Endothelial cell of umbilical vein (primary cell): ENCODE measurements around the gene SYNE1. TPM values are rescaled to one million over a fixed set of nuclear protein-coding genes. Genes with fewer than 3 reads are reported as not detected.

Source experiments
- BruUV-seq: library from RNA; stranded (reverse); fragments of 400-500 nt; replicated peaks from 2 replicates; lab custom pipeline; 2021; lab: Mats Ljungman, UMichigan
- CTCF ChIA-PET: fragments of 300-600, 350-600 bp; sonication (Branson Sonifier 250); formaldehyde crosslinking; loops from one replicate; lab custom pipeline; 2021; ENCODE audit warnings: antibody characterized with exemption, inconsistent platforms; lab: Charles Lee
- POLR2A ChIA-PET: fragments of 300-600, 350-600 bp; sonication (Branson Sonifier 250); formaldehyde crosslinking; loops from one replicate; lab custom pipeline; 2021; ENCODE audit warnings: antibody characterized with exemption, inconsistent platforms; lab: Charles Lee
- DNase-seq: peaks from one replicate; pipeline ENCODE4 v3.0.0-alpha.2; 2011; ENCODE audit warnings: low read depth, low spot score
- FAIRE-seq: peaks from 2 replicates; lab custom pipeline; 2011; peaks lifted over from hg19 to GRCh38; lab: Jason Lieb, UNC
- H2AFZ ChIP-seq: 2 replicates; pipeline ENCODE4 v1.6.0; 2012; ENCODE audit warnings: low read depth, low read length, control low read depth, inconsistent platforms
- H3K27ac ChIP-seq: 2 replicates; pipeline ENCODE4 v1.5.1; 2011; ENCODE audit warnings: low read depth, mild to moderate bottlenecking, control low read depth, low read length, moderate library complexity; ENCODE audit not compliant: insufficient read depth
- H3K27me3 ChIP-seq, 2 experiments: 2 replicates each; pipeline versions ENCODE4 v1.6.0 to v1.6.1; 2011; ENCODE audit warnings: low read length in 2 of 2, mixed read lengths in 1 of 2; ENCODE audit not compliant: control insufficient read depth in 2 of 2, insufficient read depth in 2 of 2
- H3K36me3 ChIP-seq, 2 experiments: 2 replicates in 1 of 2; 3 replicates in 1 of 2; pipeline ENCODE4 v1.5.1; 2011; ENCODE audit warnings: low read length in 2 of 2, mild to moderate bottlenecking in 1 of 2, moderate library complexity in 1 of 2; ENCODE audit not compliant: control insufficient read depth in 2 of 2, insufficient read depth in 2 of 2; ENCODE audit errors: extremely low read depth in 1 of 2
- H3K4me1 ChIP-seq: 3 replicates; pipeline ENCODE4 v1.5.1; 2011; ENCODE audit warnings: mild to moderate bottlenecking, low read length; ENCODE audit not compliant: control insufficient read depth, insufficient read depth; ENCODE audit errors: extremely low read depth
- H3K4me2 ChIP-seq: 2 replicates; pipeline ENCODE4 v1.6.1; 2011; ENCODE audit warnings: low read length, control low read depth, mixed read lengths; ENCODE audit not compliant: insufficient read depth
- H3K4me3 ChIP-seq, 3 experiments: fragments of 200-600 bp in 1 of 3; sonication (generic), shearing (Covaris generic) in 1 of 3; replicated peaks in 1 of 3; 2 replicates each; pipeline ENCODE4 v1.5.1; 2011 to 2016; ENCODE audit warnings: control low read depth in 3 of 3, low read length in 3 of 3, mild to moderate bottlenecking in 2 of 3, inconsistent platforms in 1 of 3, low read depth in 1 of 3, moderate library complexity in 1 of 3; ENCODE audit not compliant: insufficient read depth in 1 of 3
- H3K79me2 ChIP-seq: 2 replicates; pipeline ENCODE4 v1.6.0; 2012; ENCODE audit warnings: low read length, inconsistent platforms; ENCODE audit not compliant: control insufficient read depth, insufficient read depth
- H3K9ac ChIP-seq: replicated peaks from 2 replicates; pipeline ENCODE3; 2011; ENCODE audit warnings: low read length, control low read depth; ENCODE audit not compliant: insufficient read depth; ENCODE audit errors: extremely low read depth
- H3K9me1 ChIP-seq: replicated peaks from 3 replicates; pipeline ENCODE4 v1.6.0; 2011; ENCODE audit warnings: mild to moderate bottlenecking, low read length; ENCODE audit not compliant: control insufficient read depth, insufficient read depth; ENCODE audit errors: extremely low read depth
- H3K9me3 ChIP-seq: replicated peaks from 2 replicates; pipeline ENCODE4 v1.5.1; 2012; ENCODE audit warnings: low read length, inconsistent platforms; ENCODE audit not compliant: control insufficient read depth, insufficient read depth
- H4K20me1 ChIP-seq: replicated peaks from 2 replicates; pipeline ENCODE3; 2011; ENCODE audit warnings: mild to moderate bottlenecking, low read length; ENCODE audit not compliant: control insufficient read depth, insufficient read depth; ENCODE audit errors: extremely low read depth
- EZH2 ChIP-seq: IDR thresholded peaks from 2 replicates; pipeline ENCODE4 v1.6.1; 2012; ENCODE audit warnings: borderline replicate concordance, low read depth, mild to moderate bottlenecking, moderate library complexity, low read length, inconsistent platforms; ENCODE audit not compliant: severe bottlenecking
- FOS ChIP-seq: IDR thresholded peaks from 2 replicates; pipeline ENCODE4 v1.6.1; 2011; ENCODE audit warnings: mild to moderate bottlenecking, low read length, moderate library complexity, borderline replicate concordance; ENCODE audit not compliant: insufficient read depth
- GATA2 ChIP-seq: IDR thresholded peaks from 2 replicates; pipeline ENCODE4 v1.7.0; 2011; ENCODE audit warnings: low read depth, mild to moderate bottlenecking, moderate library complexity, mixed read lengths, low read length; ENCODE audit not compliant: insufficient read length, insufficient read depth
- JUN ChIP-seq: IDR thresholded peaks from 2 replicates; pipeline ENCODE4 v1.6.1; 2011; ENCODE audit warnings: borderline replicate concordance, low read depth; ENCODE audit not compliant: insufficient read length, insufficient read depth
- MYC ChIP-seq: IDR thresholded peaks from one replicate; pipeline ENCODE4 v1.6.1; 2011; ENCODE audit warnings: mild to moderate bottlenecking, low read depth, low read length
- POLR2A ChIP-seq: IDR thresholded peaks from 2 replicates; pipeline ENCODE4 v1.6.1; 2012; ENCODE audit warnings: low read depth, mild to moderate bottlenecking, control low read depth, low read length
- POLR2AphosphoS5 ChIP-seq: IDR thresholded peaks from 2 replicates; pipeline ENCODE4 v1.6.1; 2012; ENCODE audit warnings: low read depth, mild to moderate bottlenecking, control low read depth, low read length, moderate library complexity; ENCODE audit not compliant: insufficient read depth
- dilution Hi-C: fragments of 300-500 bp; cut with MboI; formaldehyde crosslinking; loops from one replicate; pipeline ENCODE4 v1.15.0; 2019; ENCODE audit warnings: low sequenced_read_pairs; ENCODE audit not compliant: extremely low pct_ligation_motif_present
- intact Hi-C: fragments of 100-400 bp; cut with micrococcal nuclease; formaldehyde crosslinking; loops from one replicate; pipeline ENCODE4 v1.10.0; 2022
- polyA plus RNA-seq, 4 experiments: library from polyadenylated mRNA; depleted of rRNA in 3 of 4; stranded (reverse) in 3 of 4; unstranded in 1 of 4; fragments of >200 nt; gene quantifications; 2 replicates each; pipeline versions ENCODE4 v1.2.1 to v1.2.3, GENCODE V29; 2011 to 2012; ENCODE audit warnings: missing spikeins in 1 of 4
- total RNA-seq: library from RNA; stranded (reverse); gene quantifications from 2 replicates; pipeline ENCODE4 v1.2.3, GENCODE V29; 2021
- TF ChIP-seq, protein P1 (sequence below): IDR thresholded peaks from 2 replicates; pipeline ENCODE4 v1.6.1; 2011; ENCODE audit not compliant: insufficient read depth, insufficient read length
- TF ChIP-seq, protein P2 (sequence below), 2 donors: IDR thresholded peaks; 1 replicate in 1 of 2; 2 replicates in 1 of 2; pipeline ENCODE4 v1.5.1; 2011; ENCODE audit warnings: low read length in 2 of 2, mild to moderate bottlenecking in 2 of 2, moderate library complexity in 2 of 2, control low read depth in 1 of 2, inconsistent platforms in 1 of 2, low read depth in 1 of 2; ENCODE audit not compliant: insufficient read depth in 1 of 2; ENCODE audit errors: extremely low read depth in 1 of 2

The SYNE1 gene
- total and polyA plus RNA-seq, 2 donors (not counting 3 experiments of a cell fraction or from before 2014, with no cell fraction given), result 26.5 to 52.3 TPM

DNA sequence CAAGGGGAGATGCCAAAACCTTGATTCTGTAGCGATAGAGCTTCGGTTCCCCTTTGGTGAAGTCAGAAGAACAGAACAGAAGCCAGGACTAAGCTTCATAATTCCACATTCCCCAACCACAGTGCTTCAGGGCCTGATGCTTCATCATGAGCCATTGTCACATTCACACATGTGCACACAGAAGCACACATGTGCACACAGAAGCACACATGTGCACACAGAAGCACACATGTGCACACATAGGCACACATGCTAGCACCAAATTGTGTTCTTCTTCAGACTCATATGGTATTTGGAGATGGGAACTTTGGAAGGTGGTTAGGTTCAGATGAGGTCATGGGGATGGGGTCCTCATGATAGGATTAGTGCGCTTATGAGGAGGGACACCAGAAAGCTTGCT lies 183.2 kb downstream of the SYNE1 start:
- H4K20me1 ChIP-seq, result no peaks in the 10 kb centered on the region
- H3K4me3 ChIP-seq, result no peak overlapping the region
- no peak overlapping the region for H2AFZ ChIP-seq
- ChIA-PET CTCF (interaction anchor here (1.4 to 2.3 kb wide), 3 partner anchors 10 to 152 kb away, joined by 3 to 11 read pairs (median 3); no protein-coding TSS in a partner anchor), POLR2A (no interaction called here)
- FAIRE-seq (no peak), DNase-seq (no peak)
- dilution Hi-C loops, result no loop called here
- intact Hi-C loops, result no loop called here
- no peaks in the 10 kb centered on the region for H3K36me3 ChIP-seq
- H3K4me2 ChIP-seq, result no peak overlapping the region
- no peaks in the 10 kb centered on the region for H3K27me3 ChIP-seq
- peaks cover 6% of the 10 kb centered on the region for H3K4me1 ChIP-seq
- H3K9ac ChIP-seq, result no peak overlapping the region
- no peaks in the 10 kb centered on the region for H3K79me2 ChIP-seq
- no peak for TF ChIP-seq JUN
- TF ChIP-seq EZH2, result no peak
- no peak for TF ChIP-seq POLR2A
- TF ChIP-seq FOS, result no peak
- TF ChIP-seq MYC, result no peak
- TF ChIP-seq, protein P1, sequence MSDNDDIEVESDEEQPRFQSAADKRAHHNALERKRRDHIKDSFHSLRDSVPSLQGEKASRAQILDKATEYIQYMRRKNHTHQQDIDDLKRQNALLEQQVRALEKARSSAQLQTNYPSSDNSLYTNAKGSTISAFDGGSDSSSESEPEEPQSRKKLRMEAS, result no peak
- no peak for TF ChIP-seq POLR2AphosphoS5
- TF ChIP-seq, protein P2, sequence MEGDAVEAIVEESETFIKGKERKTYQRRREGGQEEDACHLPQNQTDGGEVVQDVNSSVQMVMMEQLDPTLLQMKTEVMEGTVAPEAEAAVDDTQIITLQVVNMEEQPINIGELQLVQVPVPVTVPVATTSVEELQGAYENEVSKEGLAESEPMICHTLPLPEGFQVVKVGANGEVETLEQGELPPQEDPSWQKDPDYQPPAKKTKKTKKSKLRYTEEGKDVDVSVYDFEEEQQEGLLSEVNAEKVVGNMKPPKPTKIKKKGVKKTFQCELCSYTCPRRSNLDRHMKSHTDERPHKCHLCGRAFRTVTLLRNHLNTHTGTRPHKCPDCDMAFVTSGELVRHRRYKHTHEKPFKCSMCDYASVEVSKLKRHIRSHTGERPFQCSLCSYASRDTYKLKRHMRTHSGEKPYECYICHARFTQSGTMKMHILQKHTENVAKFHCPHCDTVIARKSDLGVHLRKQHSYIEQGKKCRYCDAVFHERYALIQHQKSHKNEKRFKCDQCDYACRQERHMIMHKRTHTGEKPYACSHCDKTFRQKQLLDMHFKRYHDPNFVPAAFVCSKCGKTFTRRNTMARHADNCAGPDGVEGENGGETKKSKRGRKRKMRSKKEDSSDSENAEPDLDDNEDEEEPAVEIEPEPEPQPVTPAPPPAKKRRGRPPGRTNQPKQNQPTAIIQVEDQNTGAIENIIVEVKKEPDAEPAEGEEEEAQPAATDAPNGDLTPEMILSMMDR (IDR thresholded peaks at IDR 0.05; ENCODE audit: extremely low read depth in 1 of 2, insufficient read depth in 1 of 2, low read depth in 1 of 2, low read length in 2 of 2), result no peak
- TF ChIP-seq GATA2, result no peak
- no peaks in the 10 kb centered on the region for H3K9me3 ChIP-seq
- no peak overlapping the region for H3K27ac ChIP-seq
- BruUV-seq, result no TSS peak
- no peaks in the 10 kb centered on the region for H3K9me1 ChIP-seq
